Thoracic aorta (tissue), 2 donors: Measurements from ENCODE around the gene CLEC2A. TPM values are rescaled to one million over a fixed set of nuclear protein-coding genes. Genes with fewer than 3 reads are reported as not detected.

Experiments
- ATAC-seq: fragments of 150-250 bp; one replicate; pipeline ENCODE4 v1.8.0; 2017; ENCODE audit warnings: low read depth; ENCODE audit not compliant: insufficient number of reproducible peaks, low FRiP score
- DNase-seq: peaks from one replicate; pipeline ENCODE4 v3.0.0-alpha.2; 2020; ENCODE audit warnings: low spot score
- H3K27ac ChIP-seq, 2 donors: fragments of 200-600 bp; sonication (generic); 1 replicate in 1 of 2; 2 replicates in 1 of 2; pipeline ENCODE4 v1.5.1; 2016; ENCODE audit warnings: mild to moderate bottlenecking in 2 of 2, moderate library complexity in 2 of 2
- H3K27me3 ChIP-seq: fragments of 200-600 bp; sonication (generic); replicated peaks from 2 replicates; pipeline ENCODE4 v1.6.0; 2016; ENCODE audit warnings: mild to moderate bottlenecking; ENCODE audit not compliant: insufficient read depth
- H3K36me3 ChIP-seq: fragments of 200-600 bp; sonication (generic); one replicate; pipeline ENCODE4 v1.5.1; 2016
- H3K4me1 ChIP-seq, 2 donors: fragments of 200-600 bp; sonication (generic); 1 replicate in 1 of 2; 2 replicates in 1 of 2; pipeline versions ENCODE4 v1.5.1 to v1.6.0; 2016; ENCODE audit warnings: low read depth in 2 of 2, mild to moderate bottlenecking in 1 of 2; ENCODE audit not compliant: control insufficient read depth in 1 of 2
- H3K4me3 ChIP-seq: fragments of 200-600 bp; sonication (generic); 2 replicates; pipeline ENCODE4 v1.5.1; 2016; ENCODE audit warnings: mild to moderate bottlenecking
- H3K9me3 ChIP-seq: fragments of 200-600 bp; sonication (generic); 2 replicates; pipeline ENCODE4 v1.5.1; 2016
- CTCF ChIP-seq: fragments of 200-600 bp; sonication (generic); IDR thresholded peaks from one replicate; pipeline ENCODE4 v1.5.1; 2019; ENCODE audit warnings: antibody characterized with exemption
- total RNA-seq, 2 donors: library from RNA; depleted of rRNA; stranded (reverse); fragments of >200 nt; gene quantifications; one replicate each; pipeline versions ENCODE4 v1.1.0 to v1.2.3, GENCODE V29; 2016

Gene CLEC2A
- total RNA-seq, 2 donors from 2014 or later: not detected

GRCh38 chr12:9936591-9936990 lies 4.4 kb upstream of the CLEC2A start:
- no peaks in the 10 kb centered on the region for H3K4me1 ChIP-seq
- no peaks in the 10 kb centered on the region for H3K27me3 ChIP-seq
- no peak for TF ChIP-seq CTCF
- DNase-seq (no peak), ATAC-seq (no peak)
- no peak overlapping the region for H3K4me3 ChIP-seq
- no peaks in the 10 kb centered on the region for H3K9me3 ChIP-seq
- no peak overlapping the region for H3K27ac ChIP-seq
- no peaks in the 10 kb centered on the region for H3K36me3 ChIP-seq

GRCh38 chr12:9935026-9935425 lies 2.9 kb upstream of the CLEC2A start:
- no peak for TF ChIP-seq CTCF

GRCh38 chr12:9933958-9934357 lies 1.8 kb upstream of the CLEC2A start:
- H3K4me1 ChIP-seq: no peaks in the 10 kb centered on the region
- H3K9me3 ChIP-seq: no peaks in the 10 kb centered on the region
- H3K4me3 ChIP-seq: no peak overlapping the region
- H3K27ac ChIP-seq: no peak overlapping the region
- TF ChIP-seq CTCF: no peak
- no peaks in the 10 kb centered on the region for H3K27me3 ChIP-seq
- no peak for DNase-seq
- ATAC-seq: no peak
- H3K36me3 ChIP-seq: no peaks in the 10 kb centered on the region

More at GRCh38 chr12:9935026-9935425, 2.9 kb upstream of the CLEC2A start:
- no peaks in the 10 kb centered on the region for H3K9me3 ChIP-seq
- no peak for ATAC-seq
- no peak overlapping the region for H3K27ac ChIP-seq
- H3K4me3 ChIP-seq: no peak overlapping the region
- DNase-seq: no peak
- no peaks in the 10 kb centered on the region for H3K27me3 ChIP-seq
- no peaks in the 10 kb centered on the region for H3K4me1 ChIP-seq
- no peaks in the 10 kb centered on the region for H3K36me3 ChIP-seq

- DNase-seq (no peak), ATAC-seq (no peak)
- TF ChIP-seq CTCF: no peak
- H3K4me1 ChIP-seq: no peaks in the 10 kb centered on the region
- no peaks in the 10 kb centered on the region for H3K9me3 ChIP-seq
- no peaks in the 10 kb centered on the region for H3K36me3 ChIP-seq
- H3K27ac ChIP-seq: no peak overlapping the region
- H3K4me3 ChIP-seq: no peak overlapping the region
- no peaks in the 10 kb centered on the region for H3K27me3 ChIP-seq
These were observed 925 bp downstream of the CLEC2A start for GRCh38 chr12:9931245-9931644.

GRCh38 chr12:9928607-9929006 lies 3.6 kb downstream of the CLEC2A start:
- H3K4me3 ChIP-seq: no peak overlapping the region
- H3K27me3 ChIP-seq: no peaks in the 10 kb centered on the region
- no peaks in the 10 kb centered on the region for H3K9me3 ChIP-seq
- no peak overlapping the region for H3K27ac ChIP-seq
- H3K36me3 ChIP-seq: no peaks in the 10 kb centered on the region
- H3K4me1 ChIP-seq: no peaks in the 10 kb centered on the region
- no peak for DNase-seq
- no peak for ATAC-seq
- no peak for TF ChIP-seq CTCF
